Keratinocyte (primary cell): Measurements from ENCODE around the gene GPS1. TPM values are rescaled to one million over a fixed set of nuclear protein-coding genes. Genes with fewer than 3 reads are reported as not detected.

ENCODE experiments used
- DNase-seq: peaks from one replicate; pipeline ENCODE4 v3.0.0-alpha.2; 2011; ENCODE audit warnings: low read depth, missing footprints, low spot score
- FAIRE-seq: peaks from 2 replicates; lab custom pipeline; 2011; peaks lifted over from hg19 to GRCh38; lab: Jason Lieb, UNC
- H2AFZ ChIP-seq: 2 replicates; pipeline ENCODE4 v1.6.0; 2012; ENCODE audit warnings: low read length, control low read depth, inconsistent platforms; ENCODE audit not compliant: control insufficient read depth
- H3K27ac ChIP-seq: 2 replicates; pipeline ENCODE4 v1.5.1; 2011; ENCODE audit warnings: low read length; ENCODE audit not compliant: control insufficient read depth, insufficient read depth
- H3K27me3 ChIP-seq: 3 replicates; pipeline ENCODE4 v1.6.0; 2011; ENCODE audit warnings: low read length; ENCODE audit not compliant: control insufficient read depth, insufficient read depth; ENCODE audit errors: extremely low read depth
- H3K36me3 ChIP-seq, 2 experiments: 2 replicates in 1 of 2; 3 replicates in 1 of 2; pipeline ENCODE4 v1.5.1; 2011; ENCODE audit warnings: low read length in 2 of 2, mild to moderate bottlenecking in 1 of 2; ENCODE audit not compliant: control insufficient read depth in 2 of 2, insufficient read depth in 2 of 2; ENCODE audit errors: extremely low read depth in 1 of 2
- H3K4me1 ChIP-seq: 3 replicates; pipeline ENCODE4 v1.5.1; 2011; ENCODE audit warnings: low read length; ENCODE audit not compliant: control insufficient read depth, insufficient read depth; ENCODE audit errors: extremely low read depth
- H3K4me2 ChIP-seq: 3 replicates; pipeline ENCODE4 v1.6.0; 2011; ENCODE audit warnings: low read depth, low read length; ENCODE audit not compliant: control insufficient read depth, insufficient read depth; ENCODE audit errors: extremely low read depth
- H3K4me3 ChIP-seq, 3 experiments: fragments of 200-600 bp in 1 of 3; sonication (generic) in 1 of 3; 2 replicates in 2 of 3; 3 replicates in 1 of 3; pipeline ENCODE4 v1.5.1; 2011 to 2016; ENCODE audit warnings: low read length in 3 of 3, mild to moderate bottlenecking in 3 of 3, control low read depth in 2 of 3, inconsistent platforms in 1 of 3, low read depth in 1 of 3, mixed read lengths in 1 of 3, mixed run types in 1 of 3, moderate library complexity in 1 of 3; ENCODE audit not compliant: control insufficient read depth in 2 of 3, insufficient read depth in 2 of 3; ENCODE audit errors: extremely low read depth in 1 of 3
- H3K79me2 ChIP-seq: 2 replicates; pipeline ENCODE4 v1.6.0; 2012; ENCODE audit warnings: low read length; ENCODE audit not compliant: control insufficient read depth, insufficient read depth
- H3K9ac ChIP-seq: 3 replicates; pipeline ENCODE4 v1.6.0; 2011; ENCODE audit warnings: low read length; ENCODE audit not compliant: control insufficient read depth, insufficient read depth; ENCODE audit errors: extremely low read depth
- H3K9me1 ChIP-seq: 3 replicates; pipeline ENCODE4 v1.6.0; 2011; ENCODE audit warnings: low read length; ENCODE audit not compliant: control insufficient read depth, insufficient read depth; ENCODE audit errors: extremely low read depth
- H3K9me3 ChIP-seq: 2 replicates; pipeline ENCODE4 v1.5.1; 2012; ENCODE audit warnings: low read depth, low read length; ENCODE audit not compliant: control insufficient read depth
- H4K20me1 ChIP-seq: 3 replicates; pipeline ENCODE4 v1.6.0; 2011; ENCODE audit warnings: low read length; ENCODE audit not compliant: control insufficient read depth, insufficient read depth; ENCODE audit errors: extremely low read depth
- EZH2 ChIP-seq: IDR thresholded peaks from one replicate; pipeline ENCODE4 v1.6.1; 2012; ENCODE audit warnings: inconsistent platforms, mild to moderate bottlenecking, low read length, moderate library complexity
- dilution Hi-C: fragments of 300-500 bp; cut with MboI; formaldehyde crosslinking; loops from one replicate; pipeline ENCODE4 v1.7.0; 2020; ENCODE audit warnings: low sequenced_read_pairs; ENCODE audit not compliant: extremely low pct_ligation_motif_present
- polyA plus RNA-seq, 5 experiments: library from polyadenylated mRNA; depleted of rRNA in 3 of 5; stranded (reverse) in 3 of 5; stranded (forward) in 1 of 5; unstranded in 1 of 5; fragments of >200 nt; gene quantifications; 1 replicate in 1 of 5; 2 replicates in 3 of 5; 3 replicates in 1 of 5; pipeline versions ENCODE4 v1.2.1 to v1.2.3, GENCODE V29; 2011 to 2012; ENCODE audit warnings: missing spikeins in 2 of 5, low read depth in 1 of 5, low replicate concordance in 1 of 5
- TF ChIP-seq, protein P1 (sequence below), 3 experiments: IDR thresholded peaks in 1 of 3; conservative IDR thresholded peaks in 1 of 3; optimal IDR thresholded peaks in 1 of 3; 2 replicates in 2 of 3; 3 replicates in 1 of 3; pipeline versions ENCODE3 to v1.5.1; 2011; ENCODE audit warnings: low read length in 3 of 3, mild to moderate bottlenecking in 3 of 3, moderate library complexity in 2 of 3, control low read depth in 1 of 3, inconsistent platforms in 1 of 3; ENCODE audit not compliant: insufficient read depth in 2 of 3; ENCODE audit errors: extremely low read depth in 1 of 3

GPS1 gene
- polyA plus RNA-seq, 1 donor (not counting 4 experiments of a cell fraction or from before 2014, with no cell fraction given), result 60.4 TPM

DNA sequence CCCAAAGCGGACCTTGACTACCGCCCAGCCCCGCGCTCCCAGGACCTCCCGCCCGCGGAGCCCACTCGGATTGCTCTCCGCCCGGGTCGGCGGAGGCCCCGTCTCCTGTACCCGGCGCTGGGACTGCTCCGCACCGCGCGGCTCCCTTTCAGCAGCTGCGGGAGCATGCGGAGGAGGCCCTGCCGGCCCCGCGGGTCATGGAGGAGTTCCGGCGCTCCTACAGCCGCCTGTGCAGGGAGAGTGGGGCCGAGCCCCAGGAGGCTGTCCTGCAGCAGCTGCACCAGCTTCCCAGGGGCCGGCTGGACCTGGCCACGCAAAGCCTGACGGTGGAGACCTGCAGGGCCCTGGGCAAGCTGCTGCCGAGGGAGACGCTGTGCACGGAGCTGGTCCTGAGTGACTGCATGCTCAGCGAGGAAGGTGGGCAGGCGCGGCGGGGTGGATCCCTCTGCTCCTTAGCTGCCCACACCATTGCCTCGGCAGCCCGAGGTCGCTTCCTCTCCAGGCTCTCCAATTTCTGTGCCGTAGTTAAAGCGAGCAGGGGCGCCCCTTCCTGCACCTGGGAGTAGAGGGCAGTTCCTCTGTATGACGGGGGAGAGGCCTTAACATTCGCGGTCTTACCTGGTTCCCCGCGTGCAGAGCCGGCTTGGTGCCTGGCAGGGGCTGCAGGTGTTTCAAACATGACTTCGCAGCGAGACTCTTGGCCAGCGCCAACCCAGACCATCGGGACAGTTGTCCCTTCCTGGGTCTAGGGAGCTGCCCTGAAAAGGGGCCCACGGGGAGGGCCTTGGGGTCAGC, 28.1 kb upstream of the GPS1 start:
- peaks cover 26% of the 10 kb centered on the region for H3K4me1 ChIP-seq
- H3K27ac ChIP-seq, result no peak overlapping the region
- H3K4me2 ChIP-seq, result peak overlapping the region; percentile 88
- dilution Hi-C loops, result no loop called here
- TF ChIP-seq, protein P1, sequence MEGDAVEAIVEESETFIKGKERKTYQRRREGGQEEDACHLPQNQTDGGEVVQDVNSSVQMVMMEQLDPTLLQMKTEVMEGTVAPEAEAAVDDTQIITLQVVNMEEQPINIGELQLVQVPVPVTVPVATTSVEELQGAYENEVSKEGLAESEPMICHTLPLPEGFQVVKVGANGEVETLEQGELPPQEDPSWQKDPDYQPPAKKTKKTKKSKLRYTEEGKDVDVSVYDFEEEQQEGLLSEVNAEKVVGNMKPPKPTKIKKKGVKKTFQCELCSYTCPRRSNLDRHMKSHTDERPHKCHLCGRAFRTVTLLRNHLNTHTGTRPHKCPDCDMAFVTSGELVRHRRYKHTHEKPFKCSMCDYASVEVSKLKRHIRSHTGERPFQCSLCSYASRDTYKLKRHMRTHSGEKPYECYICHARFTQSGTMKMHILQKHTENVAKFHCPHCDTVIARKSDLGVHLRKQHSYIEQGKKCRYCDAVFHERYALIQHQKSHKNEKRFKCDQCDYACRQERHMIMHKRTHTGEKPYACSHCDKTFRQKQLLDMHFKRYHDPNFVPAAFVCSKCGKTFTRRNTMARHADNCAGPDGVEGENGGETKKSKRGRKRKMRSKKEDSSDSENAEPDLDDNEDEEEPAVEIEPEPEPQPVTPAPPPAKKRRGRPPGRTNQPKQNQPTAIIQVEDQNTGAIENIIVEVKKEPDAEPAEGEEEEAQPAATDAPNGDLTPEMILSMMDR (optimal IDR thresholded peaks at IDR 0.05 in 1 of 3, IDR thresholded peaks at IDR 0.05 in 1 of 3, conservative IDR thresholded peaks at IDR 0.05 in 1 of 3; ENCODE audit: extremely low read depth in 1 of 3, insufficient read depth in 2 of 3, low read length in 3 of 3), result no peak
- no peak for TF ChIP-seq EZH2
- no peak for DNase-seq
- peak overlapping the region; percentile 63 to 80 (median 73) for H3K4me3 ChIP-seq
- H2AFZ ChIP-seq, result peak overlapping the region; percentile 27
- FAIRE-seq, result no peak
- no peaks in the 10 kb centered on the region for H3K27me3 ChIP-seq
- peak overlapping the region; percentile 47 for H3K9ac ChIP-seq
- peaks cover 0 to 3% of the 10 kb centered on the region in 2 experiments for H3K36me3 ChIP-seq
- H3K9me3 ChIP-seq, result no peaks in the 10 kb centered on the region
- H3K79me2 ChIP-seq, result peaks cover 5% of the 10 kb centered on the region
- H3K9me1 ChIP-seq, result no peaks in the 10 kb centered on the region
- H4K20me1 ChIP-seq, result peaks cover 6% of the 10 kb centered on the region

DNA sequence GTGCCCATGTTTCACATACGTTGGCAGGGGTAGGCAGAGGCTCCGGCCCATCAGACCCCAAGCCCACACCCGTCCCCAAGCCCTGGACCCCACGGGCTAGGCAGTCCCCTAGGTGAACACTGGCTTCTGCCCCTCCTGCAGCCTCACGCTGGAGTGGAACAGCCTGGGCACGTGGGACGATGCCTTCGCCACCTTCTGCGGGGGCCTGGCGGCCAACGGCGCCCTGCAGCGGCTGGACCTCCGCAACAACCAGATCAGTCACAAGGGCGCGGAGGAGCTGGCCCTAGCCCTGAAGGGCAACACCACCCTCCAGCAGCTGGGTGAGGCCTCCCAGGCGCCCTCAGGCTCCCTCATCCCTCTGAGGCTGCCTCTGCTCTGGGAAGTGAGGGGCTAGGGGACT, 26.8 kb upstream of the GPS1 start:
- Histone ChIP-seq H3K79me2 (peaks cover 5% of the 10 kb centered on the region), H3K4me3 (no peak overlapping the region), H3K9ac (no peak overlapping the region), H3K27me3 (no peaks in the 10 kb centered on the region), H3K36me3 (peaks cover 0 to 3% of the 10 kb centered on the region in 2 experiments), H4K20me1 (peaks cover 9% of the 10 kb centered on the region), H3K9me3 (no peaks in the 10 kb centered on the region), H3K9me1 (no peaks in the 10 kb centered on the region), H3K27ac (no peak overlapping the region), H2AFZ (no peak overlapping the region), H3K4me1 (peaks cover 28% of the 10 kb centered on the region), H3K4me2 (no peak overlapping the region)
- FAIRE-seq, result no peak
- dilution Hi-C loops, result no loop called here
- no peak for TF ChIP-seq EZH2
- TF ChIP-seq, protein P1 (optimal IDR thresholded peaks at IDR 0.05 in 1 of 3, IDR thresholded peaks at IDR 0.05 in 1 of 3, conservative IDR thresholded peaks at IDR 0.05 in 1 of 3; ENCODE audit: extremely low read depth in 1 of 3, insufficient read depth in 2 of 3, low read length in 3 of 3), result no peak
- no peak for DNase-seq
